ENCODE results near the gene SLC16A11. TPM values are rescaled to one million over a fixed set of nuclear protein-coding genes. Genes with fewer than 3 reads are reported as not detected.

The SLC16A11 gene
- total and polyA plus RNA-seq, 2 of the 4 experiments (the other 2 are of a cell fraction), result not detected

DNA sequence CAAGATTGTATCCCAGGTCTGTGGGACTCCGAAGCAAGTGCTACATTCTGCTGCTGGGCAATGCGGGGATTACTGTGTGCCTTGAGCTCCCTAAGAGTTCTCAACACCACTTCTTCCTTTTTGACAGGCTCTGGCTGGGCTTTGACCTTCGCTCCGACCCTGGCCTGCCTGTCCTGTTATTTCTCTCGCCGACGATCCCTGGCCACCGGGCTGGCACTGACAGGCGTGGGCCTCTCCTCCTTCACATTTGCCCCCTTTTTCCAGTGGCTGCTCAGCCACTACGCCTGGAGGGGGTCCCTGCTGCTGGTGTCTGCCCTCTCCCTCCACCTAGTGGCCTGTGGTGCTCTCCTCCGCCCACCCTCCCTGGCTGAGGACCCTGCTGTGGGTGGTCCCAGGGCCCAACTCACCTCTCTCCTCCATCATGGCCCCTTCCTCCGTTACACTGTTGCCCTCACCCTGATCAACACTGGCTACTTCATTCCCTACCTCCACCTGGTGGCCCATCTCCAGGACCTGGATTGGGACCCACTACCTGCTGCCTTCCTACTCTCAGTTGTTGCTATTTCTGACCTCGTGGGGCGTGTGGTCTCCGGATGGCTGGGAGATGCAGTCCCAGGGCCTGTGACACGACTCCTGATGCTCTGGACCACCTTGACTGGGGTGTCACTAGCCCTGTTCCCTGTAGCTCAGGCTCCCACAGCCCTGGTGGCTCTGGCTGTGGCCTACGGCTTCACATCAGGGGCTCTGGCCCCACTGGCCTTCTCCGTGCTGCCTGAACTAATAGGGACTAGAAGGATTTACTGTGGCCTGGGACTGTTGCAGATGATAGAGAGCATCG lies 5.6 kb downstream of the SLC16A11 start (continued):
- TF ChIP-seq, protein P1, sequence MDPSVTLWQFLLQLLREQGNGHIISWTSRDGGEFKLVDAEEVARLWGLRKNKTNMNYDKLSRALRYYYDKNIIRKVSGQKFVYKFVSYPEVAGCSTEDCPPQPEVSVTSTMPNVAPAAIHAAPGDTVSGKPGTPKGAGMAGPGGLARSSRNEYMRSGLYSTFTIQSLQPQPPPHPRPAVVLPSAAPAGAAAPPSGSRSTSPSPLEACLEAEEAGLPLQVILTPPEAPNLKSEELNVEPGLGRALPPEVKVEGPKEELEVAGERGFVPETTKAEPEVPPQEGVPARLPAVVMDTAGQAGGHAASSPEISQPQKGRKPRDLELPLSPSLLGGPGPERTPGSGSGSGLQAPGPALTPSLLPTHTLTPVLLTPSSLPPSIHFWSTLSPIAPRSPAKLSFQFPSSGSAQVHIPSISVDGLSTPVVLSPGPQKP (IDR thresholded peaks at IDR 0.05; ENCODE audit: borderline replicate concordance, low read depth, low read length), result no peak

All from IMR-90 (cell line).